H9 (cell line): ENCODE measurements around the gene CCDC182. TPM values are rescaled to one million over a fixed set of nuclear protein-coding genes. Genes with fewer than 3 reads are reported as not detected.

Experiments used
- DNase-seq: peaks from one replicate; pipeline ENCODE4 v3.0.0-alpha.2; 2017
- H2AFZ ChIP-seq: one replicate; pipeline ENCODE4 v1.6.1; 2013; ENCODE audit warnings: mild to moderate bottlenecking, low read length, control low read depth, moderate library complexity
- H2AK5ac ChIP-seq: 2 replicates; pipeline ENCODE4 v1.6.1; 2013; ENCODE audit warnings: low read length, control low read depth, mixed read lengths; ENCODE audit not compliant: insufficient read length
- H2BK120ac ChIP-seq: one replicate; pipeline ENCODE4 v1.6.1; 2013; ENCODE audit warnings: low read depth, mild to moderate bottlenecking, low read length, control low read depth, inconsistent platforms; ENCODE audit not compliant: poor library complexity, severe bottlenecking
- H2BK12ac ChIP-seq: 2 replicates; pipeline ENCODE4 v1.6.1; 2013; ENCODE audit warnings: low read length, control low read depth, mixed read lengths, low read depth; ENCODE audit not compliant: insufficient read length
- H2BK15ac ChIP-seq: 2 replicates; pipeline ENCODE4 v1.6.1; 2013; ENCODE audit warnings: low read depth, low read length, control low read depth
- H2BK20ac ChIP-seq: one replicate; pipeline ENCODE4 v1.6.1; 2013; ENCODE audit warnings: low read depth, mild to moderate bottlenecking, low read length, control low read depth, inconsistent platforms; ENCODE audit not compliant: poor library complexity, severe bottlenecking
- H2BK5ac ChIP-seq: 2 replicates; pipeline ENCODE4 v1.6.1; 2013; ENCODE audit warnings: low read length, control low read depth, mixed read lengths; ENCODE audit not compliant: insufficient read length
- H3K14ac ChIP-seq: 2 replicates; pipeline ENCODE4 v1.6.1; 2013; ENCODE audit warnings: low read length, control low read depth; ENCODE audit not compliant: insufficient read depth
- H3K18ac ChIP-seq: 2 replicates; pipeline ENCODE4 v1.6.1; 2013; ENCODE audit warnings: low read depth, mild to moderate bottlenecking, mixed read lengths, low read length, control low read depth; ENCODE audit not compliant: insufficient read length
- H3K23ac ChIP-seq: 2 replicates; pipeline ENCODE4 v1.6.1; 2013; ENCODE audit warnings: low read length, control low read depth, mixed read lengths, low read depth; ENCODE audit not compliant: insufficient read length
- H3K23me2 ChIP-seq: 2 replicates; pipeline ENCODE4 v1.6.1; 2013; ENCODE audit warnings: low read depth, mild to moderate bottlenecking, mixed read lengths, low read length, control low read depth; ENCODE audit not compliant: insufficient read length, poor library complexity, severe bottlenecking
- H3K27ac ChIP-seq: 2 replicates; pipeline ENCODE4 v1.5.1; 2013; ENCODE audit warnings: low read length, control low read depth, mixed read lengths, low read depth; ENCODE audit not compliant: insufficient read length
- H3K27me3 ChIP-seq: 2 replicates; pipeline ENCODE4 v1.6.1; 2013; ENCODE audit warnings: low read length, control low read depth, inconsistent platforms; ENCODE audit not compliant: insufficient read depth
- H3K4ac ChIP-seq: 2 replicates; pipeline ENCODE4 v1.6.1; 2013; ENCODE audit warnings: low read depth, mild to moderate bottlenecking, control low read depth, inconsistent platforms, low read length, moderate library complexity
- H3K4me1 ChIP-seq: 2 replicates; pipeline ENCODE4 v1.6.1; 2013; ENCODE audit warnings: low read length, control low read depth, inconsistent platforms; ENCODE audit not compliant: insufficient read depth
- H3K4me2 ChIP-seq: 2 replicates; pipeline ENCODE4 v1.6.1; 2013; ENCODE audit warnings: low read length, control low read depth, mixed read lengths; ENCODE audit not compliant: insufficient read length, insufficient read depth
- H3K56ac ChIP-seq: 2 replicates; pipeline ENCODE4 v1.6.1; 2013; ENCODE audit warnings: low read depth, mild to moderate bottlenecking, mixed read lengths, low read length, control low read depth; ENCODE audit not compliant: insufficient read length
- H3K79me1 ChIP-seq: 2 replicates; pipeline ENCODE4 v1.6.1; 2013; ENCODE audit warnings: low read depth, mild to moderate bottlenecking, moderate library complexity, low read length, control low read depth, inconsistent platforms; ENCODE audit not compliant: insufficient read depth, poor library complexity, severe bottlenecking
- H3K79me2 ChIP-seq: 2 replicates; pipeline ENCODE4 v1.6.1; 2013; ENCODE audit warnings: low read length, control low read depth, inconsistent platforms; ENCODE audit not compliant: insufficient read depth
- H3K9ac ChIP-seq: 2 replicates; pipeline ENCODE4 v1.6.1; 2013; ENCODE audit warnings: low read length, control low read depth, mixed read lengths; ENCODE audit not compliant: insufficient read length; ENCODE audit errors: extremely low read depth
- H3K9me3 ChIP-seq: one replicate; pipeline ENCODE4 v1.6.1; 2013; ENCODE audit warnings: low read depth, low read length, inconsistent platforms; ENCODE audit not compliant: control insufficient read depth
- H3T11ph ChIP-seq: one replicate; pipeline ENCODE4 v1.6.1; 2013; ENCODE audit warnings: mild to moderate bottlenecking, low read length, control low read depth, inconsistent platforms
- H4K20me1 ChIP-seq: one replicate; pipeline ENCODE4 v1.6.1; 2013; ENCODE audit not compliant: control insufficient read depth, insufficient read length, insufficient read depth
- H4K5ac ChIP-seq: 2 replicates; pipeline ENCODE4 v1.6.1; 2013; ENCODE audit warnings: low read depth, mild to moderate bottlenecking, mixed read lengths, low read length, control low read depth; ENCODE audit not compliant: insufficient read length
- H4K8ac ChIP-seq: replicated peaks from 2 replicates; pipeline ENCODE4 v1.6.1; 2013; ENCODE audit warnings: low read length, control low read depth, mixed read lengths, low read depth; ENCODE audit not compliant: insufficient read length
- H4K91ac ChIP-seq: 2 replicates; pipeline ENCODE4 v1.6.1; 2013; ENCODE audit warnings: low read depth, mild to moderate bottlenecking, moderate library complexity, mixed read lengths, low read length, control low read depth; ENCODE audit not compliant: insufficient read length
- H3K27ac Mint-ChIP-seq, 3 experiments: 2 replicates in 2 of 3; 3 replicates in 1 of 3; pipeline ENCODE4 v1.8.0; 2020 to 2021; ENCODE audit warnings: mixed read lengths in 3 of 3, mild to moderate bottlenecking in 1 of 3, moderate library complexity in 1 of 3
- H3K27me3 Mint-ChIP-seq: 2 replicates; pipeline ENCODE4 v1.8.0; 2021; ENCODE audit warnings: low read depth, mild to moderate bottlenecking, moderate library complexity, mixed read lengths
- H3K36me3 Mint-ChIP-seq, 3 experiments: 2 replicates in 2 of 3; 3 replicates in 1 of 3; pipeline ENCODE4 v1.8.0; 2020 to 2021; ENCODE audit warnings: low read depth in 3 of 3, mixed read lengths in 3 of 3; ENCODE audit not compliant: insufficient read depth in 1 of 3
- H3K4me1 Mint-ChIP-seq, 2 experiments: 2 replicates each; pipeline ENCODE4 v1.8.0; 2020; ENCODE audit warnings: mixed read lengths in 2 of 2
- H3K4me3 Mint-ChIP-seq, 2 experiments: 2 replicates in 1 of 2; 3 replicates in 1 of 2; pipeline ENCODE4 v1.8.0; 2020 to 2021; ENCODE audit warnings: mild to moderate bottlenecking in 2 of 2, mixed read lengths in 2 of 2, moderate library complexity in 1 of 2
- H3K9me3 Mint-ChIP-seq, 2 experiments: 2 replicates in 1 of 2; 3 replicates in 1 of 2; pipeline ENCODE4 v1.8.0; 2020; ENCODE audit warnings: mild to moderate bottlenecking in 2 of 2, mixed read lengths in 2 of 2, moderate library complexity in 1 of 2
- CTCF ChIP-seq: fragments of 200-600 bp; sonication (generic); conservative IDR thresholded peaks from 3 replicates; pipeline ENCODE4 v1.8.0; 2021; ENCODE audit warnings: antibody characterized with exemption, mild to moderate bottlenecking
- WGBS: extraction: QIAGEN DNeasy Blood & Tissue Kit; methylation state at CpG from one replicate; pipeline ENCODE4 v1.1.7; 2013; ENCODE audit warnings: missing lambda C conversion rate, low lambda C conversion rate, mixed read lengths; ENCODE audit not compliant: insufficient read length; ENCODE audit errors: extremely low coverage; 5-methylcytosine and 5-hydroxymethylcytosine counted together
- total RNA-seq: library from RNA; stranded (reverse); gene quantifications from 2 replicates; pipeline ENCODE4 v1.2.1, GENCODE V29; 2021

CCDC182 gene
- total RNA-seq, 1 experiment from 2014 or later, result not detected

- Histone ChIP-seq H3K18ac (no peak overlapping the region), H3T11ph (no peak overlapping the region), H3K4me2 (no peak overlapping the region), H3K79me2 (no peaks in the 10 kb centered on the region), H3K9ac (no peak overlapping the region), H3K56ac (no peak overlapping the region), H3K23me2 (no peaks in the 10 kb centered on the region), H4K8ac (no peak overlapping the region), H2BK20ac (no peak overlapping the region), H3K4me1 (no peaks in the 10 kb centered on the region), H3K14ac (no peak overlapping the region), H3K4ac (no peak overlapping the region), H2AK5ac (no peak overlapping the region), H2BK15ac (no peak overlapping the region), H3K9me3 (no peaks in the 10 kb centered on the region), H2BK120ac (no peak overlapping the region), H3K79me1 (no peaks in the 10 kb centered on the region), H2BK12ac (no peak overlapping the region), H3K27me3 (no peaks in the 10 kb centered on the region), H3K23ac (no peak overlapping the region), H2AFZ (no peak overlapping the region), H4K5ac (no peak overlapping the region), H4K91ac (no peak overlapping the region), H4K20me1 (no peaks in the 10 kb centered on the region), H2BK5ac (no peak overlapping the region), H3K27ac (no peak overlapping the region)
- no peak for DNase-seq
- H3K4me1 Mint-ChIP-seq, result 0 out of 4 replicates have a peak, but pooled peaks cover 0 to 3% of the 10 kb centered on the region in 2 experiments
- H3K9me3 Mint-ChIP-seq, result no peaks in the 10 kb centered on the region
- no peak overlapping the region for H3K4me3 Mint-ChIP-seq
- no CpG with 5 or more reads among the region's 3 CpGs for WGBS
- no peak for TF ChIP-seq CTCF
- H3K27ac Mint-ChIP-seq, result no peak overlapping the region
- H3K27me3 Mint-ChIP-seq, result peaks cover 16% of the 10 kb centered on the region
- no peaks in the 10 kb centered on the region for H3K36me3 Mint-ChIP-seq
Measured at GRCh38 chr17:57735230-57735629, 9.9 kb downstream of the CCDC182 start.
